GM12801 (cell line): ENCODE measurements around the gene CRTC1.

Experiments
- CTCF ChIP-seq: IDR thresholded peaks from one replicate; pipeline ENCODE4 v1.5.1; 2011; ENCODE audit warnings: control low read depth; ENCODE audit not compliant: insufficient read length; ENCODE audit errors: extremely low read depth

The CRTC1 gene

GRCh38 chr19:18737954-18738351 is 54.5 kb downstream of the CRTC1 start:
- TF ChIP-seq CTCF: no peak

GRCh38 chr19:18738961-18739690 is 55.6 kb downstream of the CRTC1 start:
- TF ChIP-seq CTCF: no peak

- no peak for TF ChIP-seq CTCF
Measured at GRCh38 chr19:18741124-18742121, 57.9 kb downstream of the CRTC1 start.

GRCh38 chr19:18742324-18742723 is 58.8 kb downstream of the CRTC1 start:
- no peak for TF ChIP-seq CTCF

- no peak for TF ChIP-seq CTCF
Measured at GRCh38 chr19:18742838-18743783, 59.6 kb downstream of the CRTC1 start.

GRCh38 chr19:18743784-18744418 is 60.4 kb downstream of the CRTC1 start:
- TF ChIP-seq CTCF: no peak
